Ovary (tissue), 9 donors: Measurements from ENCODE around the gene SMARCD3. TPM values are rescaled to one million over a fixed set of nuclear protein-coding genes. Genes with fewer than 3 reads are reported as not detected.

Source experiments
- DNase-seq, 5 donors: peaks; one replicate each; pipeline ENCODE4 v3.0.0-alpha.2; 2019 to 2020
- H3K27ac ChIP-seq, 2 donors: fragments of 200-600 bp; one replicate each; pipeline versions ENCODE4 v1.5.1 to v1.8.0; 2019 to 2022
- H3K27me3 ChIP-seq: fragments of 200-600 bp; one replicate; pipeline ENCODE4 v1.8.0; 2022
- H3K36me3 ChIP-seq: fragments of 200-600 bp; sonication (generic); one replicate; pipeline ENCODE4 v1.5.1; 2019
- H3K4me1 ChIP-seq: one replicate; pipeline ENCODE4 v1.8.1; 2013; ENCODE audit warnings: mild to moderate bottlenecking, moderate library complexity; ENCODE audit not compliant: insufficient read depth
- H3K4me3 ChIP-seq: fragments of 200-600 bp; sonication (generic); one replicate; pipeline ENCODE4 v1.5.1; 2017
- H3K9me3 ChIP-seq, 2 donors: fragments of 200-600 bp in 1 of 2; sonication (generic) in 1 of 2; one replicate each; pipeline versions ENCODE4 v1.5.1 to v1.8.1; 2013 to 2019; ENCODE audit warnings: mild to moderate bottlenecking in 1 of 2, moderate library complexity in 1 of 2
- EP300 ChIP-seq: sonication (generic); formaldehyde crosslinking; IDR thresholded peaks from one replicate; pipeline ENCODE4 v1.6.1; 2017; ENCODE audit warnings: antibody characterized with exemption
- POLR2A ChIP-seq: fragments of 450-650 bp; IDR thresholded peaks from one replicate; pipeline ENCODE4 v1.6.1; 2017; ENCODE audit warnings: antibody characterized with exemption, mild to moderate bottlenecking, moderate library complexity
- WGBS, 3 donors: extraction: QIAGEN DNeasy Blood & Tissue Kit in 1 of 3; methylation state at CpG; one replicate each; pipeline versions ENCODE4 v1.1.5 to v1.1.7; 2013 to 2017; 5-methylcytosine and 5-hydroxymethylcytosine counted together
- intact Hi-C, 4 donors: fragments of 100-400 bp; cut with DNase I; formaldehyde crosslinking; loops; one replicate each; pipeline versions ENCODE4 v1.11.0 to v1.15.1; 2022 to 2023
- polyA plus RNA-seq, 2 donors: library from polyadenylated mRNA; stranded (reverse); fragments of 200-250 nt in 1 of 2; fragments of 350-450 nt in 1 of 2; fragmentation: Illumina TruSeq in 1 of 2; extraction: RNeasy Lipid Tissue Mini Kit (QIAGEN cat#74804) in 1 of 2; gene quantifications; one replicate each; pipeline ENCODE4 v1.2.3, GENCODE V29; 2013 to 2014
- total RNA-seq, 7 donors: library from RNA; depleted of rRNA in 2 of 7; stranded (reverse); fragments of >200 nt in 2 of 7; fragmentation: NEBNext Ultra II Directional in 3 of 7; extraction: Animal tissue kit (Norgen Biotek cat#: 25700) in 3 of 7; gene quantifications; one replicate each; pipeline versions ENCODE4 v1.1.0 to v1.2.4, GENCODE V29; 2016 to 2023
- TF ChIP-seq, protein P1 (sequence below), 3 donors: fragments of 450-650 bp in 2 of 3; fragments of 200-600 bp in 1 of 3; IDR thresholded peaks; one replicate each; pipeline versions ENCODE4 v1.5.1 to v1.8.0; 2016 to 2022; ENCODE audit warnings: antibody characterized with exemption in 3 of 3, mild to moderate bottlenecking in 1 of 3
- donor health status: DM: no; HTN: no; CAD: no; lungs with moderate emphysema.
- donor health status: DM: no; HTN: no; CAD: no.
- donor health status: Bipolar disorder and iron deficiency.
- donor health status: DM: yes; HTN: yes; CAD: no.
- donor health status: DM: no; HTN: no; CAD: no.
- donor health status: DM: yes; HTN: yes; CAD: no.

The SMARCD3 gene
- total and polyA plus RNA-seq, 9 donors: 30.2 to 203 (median 97.0) TPM

DNA sequence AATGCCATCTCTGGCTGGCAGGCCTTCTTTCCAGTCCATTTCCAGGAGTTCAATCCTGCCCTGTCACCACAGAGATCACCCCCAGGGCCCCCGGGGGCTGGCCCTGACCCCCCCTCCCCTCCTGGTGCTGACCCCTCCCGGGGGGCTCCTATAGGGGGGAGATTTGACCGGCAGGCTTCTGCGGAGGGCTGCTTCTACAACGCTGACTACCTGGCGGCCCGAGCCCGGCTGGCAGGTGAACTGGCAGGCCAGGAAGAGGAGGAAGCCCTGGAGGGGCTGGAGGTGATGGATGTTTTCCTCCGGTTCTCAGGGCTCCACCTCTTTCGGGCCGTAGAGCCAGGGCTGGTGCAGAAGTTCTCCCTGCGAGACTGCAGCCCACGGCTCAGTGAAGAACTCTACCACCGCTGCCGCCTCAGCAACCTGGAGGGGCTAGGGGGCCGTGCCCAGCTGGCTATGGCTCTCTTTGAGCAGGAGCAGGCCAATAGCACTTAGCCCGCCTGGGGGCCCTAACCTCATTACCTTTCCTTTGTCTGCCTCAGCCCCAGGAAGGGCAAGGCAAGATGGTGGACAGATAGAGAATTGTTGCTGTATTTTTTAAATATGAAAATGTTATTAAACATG lies 10.2 kb downstream of the SMARCD3 start:
- Histone ChIP-seq H3K4me3 (no peak overlapping the region), H3K27ac (no peak overlapping the region), H3K4me1 (peaks cover 4% of the 10 kb centered on the region), H3K27me3 (no peaks in the 10 kb centered on the region), H3K9me3 (no peaks in the 10 kb centered on the region), H3K36me3 (no peaks in the 10 kb centered on the region)
- DNase-seq: peak in 1 of 5 donors; percentile 36
- intact Hi-C loops: no loop called here
- TF ChIP-seq EP300 (no peak), POLR2A (no peak)
- TF ChIP-seq, protein P1, sequence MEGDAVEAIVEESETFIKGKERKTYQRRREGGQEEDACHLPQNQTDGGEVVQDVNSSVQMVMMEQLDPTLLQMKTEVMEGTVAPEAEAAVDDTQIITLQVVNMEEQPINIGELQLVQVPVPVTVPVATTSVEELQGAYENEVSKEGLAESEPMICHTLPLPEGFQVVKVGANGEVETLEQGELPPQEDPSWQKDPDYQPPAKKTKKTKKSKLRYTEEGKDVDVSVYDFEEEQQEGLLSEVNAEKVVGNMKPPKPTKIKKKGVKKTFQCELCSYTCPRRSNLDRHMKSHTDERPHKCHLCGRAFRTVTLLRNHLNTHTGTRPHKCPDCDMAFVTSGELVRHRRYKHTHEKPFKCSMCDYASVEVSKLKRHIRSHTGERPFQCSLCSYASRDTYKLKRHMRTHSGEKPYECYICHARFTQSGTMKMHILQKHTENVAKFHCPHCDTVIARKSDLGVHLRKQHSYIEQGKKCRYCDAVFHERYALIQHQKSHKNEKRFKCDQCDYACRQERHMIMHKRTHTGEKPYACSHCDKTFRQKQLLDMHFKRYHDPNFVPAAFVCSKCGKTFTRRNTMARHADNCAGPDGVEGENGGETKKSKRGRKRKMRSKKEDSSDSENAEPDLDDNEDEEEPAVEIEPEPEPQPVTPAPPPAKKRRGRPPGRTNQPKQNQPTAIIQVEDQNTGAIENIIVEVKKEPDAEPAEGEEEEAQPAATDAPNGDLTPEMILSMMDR (IDR thresholded peaks at IDR 0.05): no peak
- WGBS, 3 donors: 58 to 71% (median 67%) methylated on average over 17 of the region's 17 CpGs

- Histone ChIP-seq H3K27me3 (no peaks in the 10 kb centered on the region), H3K9me3 (no peaks in the 10 kb centered on the region), H3K4me3 (no peak overlapping the region), H3K27ac (no peak overlapping the region), H3K36me3 (no peaks in the 10 kb centered on the region), H3K4me1 (peaks cover 7% of the 10 kb centered on the region)
- WGBS, 3 donors: 77 to 80% (median 79%) methylated on average over 39 to 44 of the region's 44 CpGs
- intact Hi-C loops: no loop called here
- peak in 1 of 5 donors; percentile 39 for DNase-seq
- TF ChIP-seq POLR2A: no peak
- TF ChIP-seq EP300: no peak
- TF ChIP-seq, protein P1 (IDR thresholded peaks at IDR 0.05): no peak
Measured at GRCh38 chr7:151237244-151238189, 11.0 kb downstream of the SMARCD3 start.

GRCh38 chr7:151236406-151236805 lies 12.1 kb downstream of the SMARCD3 start:
- no peak overlapping the region for H3K4me3 ChIP-seq
- H3K27me3 ChIP-seq: no peaks in the 10 kb centered on the region
- no peak overlapping the region for H3K27ac ChIP-seq
- intact Hi-C loops: no loop called here
- peak in 1 of 5 donors; percentile 23 for DNase-seq
- H3K36me3 ChIP-seq: no peaks in the 10 kb centered on the region
- H3K4me1 ChIP-seq: peaks cover 7% of the 10 kb centered on the region
- no peaks in the 10 kb centered on the region for H3K9me3 ChIP-seq
- 79 to 83% (median 79%) methylated on average over 13 of the region's 13 CpGs for WGBS, 3 donors
- TF ChIP-seq EP300 (no peak), POLR2A (no peak)
- TF ChIP-seq, protein P1 (IDR thresholded peaks at IDR 0.05): no peak

GRCh38 chr7:151235091-151235787 lies 13.3 kb downstream of the SMARCD3 start:
- no peaks in the 10 kb centered on the region for H3K9me3 ChIP-seq
- H3K4me3 ChIP-seq: no peak overlapping the region
- no peaks in the 10 kb centered on the region for H3K36me3 ChIP-seq
- no peak for TF ChIP-seq EP300
- no peak for TF ChIP-seq POLR2A
- TF ChIP-seq, protein P1 (IDR thresholded peaks at IDR 0.05): no peak
- no peaks in the 10 kb centered on the region for H3K27me3 ChIP-seq
- no peak overlapping the region for H3K27ac ChIP-seq
- intact Hi-C loops: no loop called here
- H3K4me1 ChIP-seq: peaks cover 7% of the 10 kb centered on the region
- no peak for DNase-seq
- WGBS, 3 donors: 83 to 90% (median 87%) methylated on average over 27 to 28 of the region's 28 CpGs
